ENCODE results near the gene LRCH3.

Gene LRCH3

DNA sequence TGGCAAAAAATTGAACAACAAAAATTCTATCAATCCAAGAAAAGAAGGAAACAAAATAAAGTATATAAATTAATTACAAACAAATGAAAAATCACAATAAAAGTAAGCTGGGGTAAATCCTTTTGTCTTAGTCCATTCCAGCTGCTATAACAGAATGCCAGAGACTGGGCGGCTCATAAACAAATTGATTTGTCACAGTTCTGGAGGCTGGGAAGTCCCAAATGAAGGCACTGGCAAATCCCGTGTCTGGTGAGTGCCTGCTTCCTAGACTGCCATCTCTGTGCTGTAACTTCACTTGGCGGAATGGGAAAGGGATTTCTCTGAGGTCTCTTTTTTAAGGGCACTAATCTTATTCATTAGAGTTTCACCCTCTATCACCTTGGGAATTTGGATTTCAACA lies 105.4 kb downstream of the LRCH3 start:
- Histone ChIP-seq H3K4me1 (ENCODE audit: control insufficient read depth, insufficient read depth, low read length) (no peaks in the 10 kb centered on the region), H3K4me3 (ENCODE audit: low read depth, low read length) (no peak overlapping the region), H3K9me3 (ENCODE audit: control insufficient read depth, insufficient read depth, low read depth, low read length) (no peaks in the 10 kb centered on the region), H3K36me3 (ENCODE audit: control insufficient read depth in 2 of 2, insufficient read depth in 1 of 2, low read length in 2 of 2) (no peaks in the 10 kb centered on the region), H3K27ac (ENCODE audit: extremely low read depth, low read depth, low read length) (no peak overlapping the region)
- CTCF ChIA-PET: interaction anchor here (0.9 kb wide), 1 partner anchor 9 kb away, joined by 3 read pairs; no protein-coding TSS in a partner anchor
- POLR2A ChIA-PET: no interaction called here
- TF ChIP-seq ZNF585B (tag by site-specific recombination; IDR thresholded peaks at IDR 0.05): no peak
- TF ChIP-seq, protein P1, sequence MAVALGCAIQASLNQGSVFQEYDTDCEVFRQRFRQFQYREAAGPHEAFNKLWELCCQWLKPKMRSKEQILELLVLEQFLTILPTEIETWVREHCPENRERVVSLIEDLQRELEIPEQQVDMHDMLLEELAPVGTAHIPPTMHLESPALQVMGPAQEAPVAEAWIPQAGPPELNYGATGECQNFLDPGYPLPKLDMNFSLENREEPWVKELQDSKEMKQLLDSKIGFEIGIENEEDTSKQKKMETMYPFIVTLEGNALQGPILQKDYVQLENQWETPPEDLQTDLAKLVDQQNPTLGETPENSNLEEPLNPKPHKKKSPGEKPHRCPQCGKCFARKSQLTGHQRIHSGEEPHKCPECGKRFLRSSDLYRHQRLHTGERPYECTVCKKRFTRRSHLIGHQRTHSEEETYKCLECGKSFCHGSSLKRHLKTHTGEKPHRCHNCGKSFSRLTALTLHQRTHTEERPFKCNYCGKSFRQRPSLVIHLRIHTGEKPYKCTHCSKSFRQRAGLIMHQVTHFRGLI (tag by site-specific recombination; IDR thresholded peaks at IDR 0.05): no peak
- TF ChIP-seq, protein P2, sequence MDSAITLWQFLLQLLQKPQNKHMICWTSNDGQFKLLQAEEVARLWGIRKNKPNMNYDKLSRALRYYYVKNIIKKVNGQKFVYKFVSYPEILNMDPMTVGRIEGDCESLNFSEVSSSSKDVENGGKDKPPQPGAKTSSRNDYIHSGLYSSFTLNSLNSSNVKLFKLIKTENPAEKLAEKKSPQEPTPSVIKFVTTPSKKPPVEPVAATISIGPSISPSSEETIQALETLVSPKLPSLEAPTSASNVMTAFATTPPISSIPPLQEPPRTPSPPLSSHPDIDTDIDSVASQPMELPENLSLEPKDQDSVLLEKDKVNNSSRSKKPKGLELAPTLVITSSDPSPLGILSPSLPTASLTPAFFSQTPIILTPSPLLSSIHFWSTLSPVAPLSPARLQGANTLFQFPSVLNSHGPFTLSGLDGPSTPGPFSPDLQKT (IDR thresholded peaks at IDR 0.05; ENCODE audit: borderline replicate concordance, low read depth, low read length): no peak
- no peak for TF ChIP-seq ZNF335 (tag by site-specific recombination; conservative IDR thresholded peaks at IDR 0.05)
- no peak for TF ChIP-seq ZNF175 (tag by site-specific recombination; IDR thresholded peaks at IDR 0.05)

DNA sequence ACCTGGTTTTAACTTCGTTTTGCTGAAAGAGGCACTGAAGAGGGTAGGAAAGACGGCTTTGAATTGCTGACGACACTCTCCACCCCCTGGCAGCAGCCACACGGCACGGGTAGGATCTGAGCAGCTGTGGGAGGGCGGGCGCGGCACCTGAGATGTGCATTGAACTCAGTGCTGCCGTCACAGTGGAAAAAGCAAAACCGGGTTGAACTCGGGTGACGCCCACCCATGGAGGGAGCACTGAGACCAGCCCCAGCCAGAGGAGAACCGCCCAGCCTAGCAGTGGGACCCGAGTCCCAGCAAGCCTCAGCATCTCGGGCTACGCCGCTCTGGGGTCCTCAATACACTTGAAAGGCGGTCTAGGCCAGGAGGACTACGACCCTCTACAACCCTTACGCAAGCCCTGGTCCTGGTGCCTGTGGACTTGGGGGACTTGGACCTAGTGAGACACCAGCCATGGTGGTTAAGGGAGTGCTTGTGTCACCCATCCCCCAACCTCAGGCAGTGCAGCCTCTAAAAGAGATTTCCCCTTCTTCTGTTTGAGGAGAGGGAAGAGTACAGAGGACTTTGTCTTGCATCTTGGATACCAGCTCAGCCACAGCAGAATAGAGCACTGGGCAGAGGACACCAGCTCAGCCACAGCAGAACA lies 108.9 kb downstream of the LRCH3 start:
- ChIA-PET CTCF (interaction anchor here (0.7 kb wide), 1 partner anchor 380 kb away, joined by 3 read pairs; no protein-coding TSS in a partner anchor), POLR2A (no interaction called here)
- Histone ChIP-seq H3K4me1 (ENCODE audit: control insufficient read depth, insufficient read depth, low read length) (no peaks in the 10 kb centered on the region), H3K9me3 (ENCODE audit: control insufficient read depth, insufficient read depth, low read depth, low read length) (no peaks in the 10 kb centered on the region), H3K4me3 (ENCODE audit: low read depth, low read length) (no peak overlapping the region), H3K27ac (ENCODE audit: extremely low read depth, low read depth, low read length) (no peak overlapping the region), H3K36me3 (ENCODE audit: control insufficient read depth in 2 of 2, insufficient read depth in 1 of 2, low read length in 2 of 2) (no peaks in the 10 kb centered on the region)
- TF ChIP-seq ZNF302 (tag by site-specific recombination; IDR thresholded peaks at IDR 0.05; ENCODE audit: low read depth): no peak
- no peak for TF ChIP-seq ZNF16 (tag by site-specific recombination; IDR thresholded peaks at IDR 0.05; ENCODE audit: low read depth)

DNA sequence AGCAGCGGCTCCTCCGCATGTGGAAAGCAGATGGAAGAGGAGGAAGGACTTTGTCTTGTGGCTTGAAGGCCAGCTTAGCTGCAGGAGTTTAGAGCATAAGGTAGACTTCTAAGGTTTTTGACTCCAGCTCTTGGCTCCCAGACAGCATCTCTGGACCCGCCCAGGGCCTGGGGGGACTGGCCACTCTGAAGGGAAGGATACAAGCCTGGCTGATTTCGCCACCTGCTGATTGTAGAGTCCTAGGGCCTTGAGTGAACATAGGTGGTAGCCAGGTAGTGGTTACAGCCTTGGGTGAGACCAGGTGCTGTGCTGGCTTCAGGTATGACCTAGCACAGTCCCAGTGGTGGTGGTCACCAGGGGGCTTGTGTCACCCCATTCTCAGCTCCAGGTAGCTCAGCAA lies 110.6 kb downstream of the LRCH3 start:
- CTCF ChIA-PET: interaction anchor here (0.7 kb wide), 1 partner anchor 164 kb away, joined by 3 read pairs; no protein-coding TSS in a partner anchor
- POLR2A ChIA-PET: no interaction called here
- no peaks in the 10 kb centered on the region for H3K4me1 ChIP-seq (ENCODE audit: control insufficient read depth, insufficient read depth, low read length)
- H3K4me3 ChIP-seq (ENCODE audit: low read depth, low read length): no peak overlapping the region
- no peaks in the 10 kb centered on the region for H3K9me3 ChIP-seq (ENCODE audit: control insufficient read depth, insufficient read depth, low read depth, low read length)
- no peak overlapping the region for H3K27ac ChIP-seq (ENCODE audit: extremely low read depth, low read depth, low read length)
- no peaks in the 10 kb centered on the region for H3K36me3 ChIP-seq (ENCODE audit: control insufficient read depth in 2 of 2, insufficient read depth in 1 of 2, low read length in 2 of 2)
- no peak for TF ChIP-seq KLF16 (tag by site-specific recombination; IDR thresholded peaks at IDR 0.05)
- no peak for TF ChIP-seq ZNF624 (tag by site-specific recombination; IDR thresholded peaks at IDR 0.05)
- no peak for TF ChIP-seq ZNF776 (tag by site-specific recombination; IDR thresholded peaks at IDR 0.05; ENCODE audit: borderline replicate concordance)
- TF ChIP-seq ZNF48 (tag by site-specific recombination; IDR thresholded peaks at IDR 0.05): no peak
- TF ChIP-seq ZNF555 (tag by site-specific recombination; conservative IDR thresholded peaks at IDR 0.05): no peak
- TF ChIP-seq, protein P3, sequence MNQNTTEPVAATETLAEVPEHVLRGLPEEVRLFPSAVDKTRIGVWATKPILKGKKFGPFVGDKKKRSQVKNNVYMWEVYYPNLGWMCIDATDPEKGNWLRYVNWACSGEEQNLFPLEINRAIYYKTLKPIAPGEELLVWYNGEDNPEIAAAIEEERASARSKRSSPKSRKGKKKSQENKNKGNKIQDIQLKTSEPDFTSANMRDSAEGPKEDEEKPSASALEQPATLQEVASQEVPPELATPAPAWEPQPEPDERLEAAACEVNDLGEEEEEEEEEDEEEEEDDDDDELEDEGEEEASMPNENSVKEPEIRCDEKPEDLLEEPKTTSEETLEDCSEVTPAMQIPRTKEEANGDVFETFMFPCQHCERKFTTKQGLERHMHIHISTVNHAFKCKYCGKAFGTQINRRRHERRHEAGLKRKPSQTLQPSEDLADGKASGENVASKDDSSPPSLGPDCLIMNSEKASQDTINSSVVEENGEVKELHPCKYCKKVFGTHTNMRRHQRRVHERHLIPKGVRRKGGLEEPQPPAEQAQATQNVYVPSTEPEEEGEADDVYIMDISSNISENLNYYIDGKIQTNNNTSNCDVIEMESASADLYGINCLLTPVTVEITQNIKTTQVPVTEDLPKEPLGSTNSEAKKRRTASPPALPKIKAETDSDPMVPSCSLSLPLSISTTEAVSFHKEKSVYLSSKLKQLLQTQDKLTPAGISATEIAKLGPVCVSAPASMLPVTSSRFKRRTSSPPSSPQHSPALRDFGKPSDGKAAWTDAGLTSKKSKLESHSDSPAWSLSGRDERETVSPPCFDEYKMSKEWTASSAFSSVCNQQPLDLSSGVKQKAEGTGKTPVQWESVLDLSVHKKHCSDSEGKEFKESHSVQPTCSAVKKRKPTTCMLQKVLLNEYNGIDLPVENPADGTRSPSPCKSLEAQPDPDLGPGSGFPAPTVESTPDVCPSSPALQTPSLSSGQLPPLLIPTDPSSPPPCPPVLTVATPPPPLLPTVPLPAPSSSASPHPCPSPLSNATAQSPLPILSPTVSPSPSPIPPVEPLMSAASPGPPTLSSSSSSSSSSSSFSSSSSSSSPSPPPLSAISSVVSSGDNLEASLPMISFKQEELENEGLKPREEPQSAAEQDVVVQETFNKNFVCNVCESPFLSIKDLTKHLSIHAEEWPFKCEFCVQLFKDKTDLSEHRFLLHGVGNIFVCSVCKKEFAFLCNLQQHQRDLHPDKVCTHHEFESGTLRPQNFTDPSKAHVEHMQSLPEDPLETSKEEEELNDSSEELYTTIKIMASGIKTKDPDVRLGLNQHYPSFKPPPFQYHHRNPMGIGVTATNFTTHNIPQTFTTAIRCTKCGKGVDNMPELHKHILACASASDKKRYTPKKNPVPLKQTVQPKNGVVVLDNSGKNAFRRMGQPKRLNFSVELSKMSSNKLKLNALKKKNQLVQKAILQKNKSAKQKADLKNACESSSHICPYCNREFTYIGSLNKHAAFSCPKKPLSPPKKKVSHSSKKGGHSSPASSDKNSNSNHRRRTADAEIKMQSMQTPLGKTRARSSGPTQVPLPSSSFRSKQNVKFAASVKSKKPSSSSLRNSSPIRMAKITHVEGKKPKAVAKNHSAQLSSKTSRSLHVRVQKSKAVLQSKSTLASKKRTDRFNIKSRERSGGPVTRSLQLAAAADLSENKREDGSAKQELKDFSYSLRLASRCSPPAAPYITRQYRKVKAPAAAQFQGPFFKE (tag by site-specific recombination; IDR thresholded peaks at IDR 0.05; ENCODE audit: borderline replicate concordance): no peak
- no peak for TF ChIP-seq ZBTB1 (tag by site-specific recombination; IDR thresholded peaks at IDR 0.05)
- no peak for TF ChIP-seq ZNF529 (tag by site-specific recombination; IDR thresholded peaks at IDR 0.05; ENCODE audit: insufficient replicate concordance)
- TF ChIP-seq, protein P4, sequence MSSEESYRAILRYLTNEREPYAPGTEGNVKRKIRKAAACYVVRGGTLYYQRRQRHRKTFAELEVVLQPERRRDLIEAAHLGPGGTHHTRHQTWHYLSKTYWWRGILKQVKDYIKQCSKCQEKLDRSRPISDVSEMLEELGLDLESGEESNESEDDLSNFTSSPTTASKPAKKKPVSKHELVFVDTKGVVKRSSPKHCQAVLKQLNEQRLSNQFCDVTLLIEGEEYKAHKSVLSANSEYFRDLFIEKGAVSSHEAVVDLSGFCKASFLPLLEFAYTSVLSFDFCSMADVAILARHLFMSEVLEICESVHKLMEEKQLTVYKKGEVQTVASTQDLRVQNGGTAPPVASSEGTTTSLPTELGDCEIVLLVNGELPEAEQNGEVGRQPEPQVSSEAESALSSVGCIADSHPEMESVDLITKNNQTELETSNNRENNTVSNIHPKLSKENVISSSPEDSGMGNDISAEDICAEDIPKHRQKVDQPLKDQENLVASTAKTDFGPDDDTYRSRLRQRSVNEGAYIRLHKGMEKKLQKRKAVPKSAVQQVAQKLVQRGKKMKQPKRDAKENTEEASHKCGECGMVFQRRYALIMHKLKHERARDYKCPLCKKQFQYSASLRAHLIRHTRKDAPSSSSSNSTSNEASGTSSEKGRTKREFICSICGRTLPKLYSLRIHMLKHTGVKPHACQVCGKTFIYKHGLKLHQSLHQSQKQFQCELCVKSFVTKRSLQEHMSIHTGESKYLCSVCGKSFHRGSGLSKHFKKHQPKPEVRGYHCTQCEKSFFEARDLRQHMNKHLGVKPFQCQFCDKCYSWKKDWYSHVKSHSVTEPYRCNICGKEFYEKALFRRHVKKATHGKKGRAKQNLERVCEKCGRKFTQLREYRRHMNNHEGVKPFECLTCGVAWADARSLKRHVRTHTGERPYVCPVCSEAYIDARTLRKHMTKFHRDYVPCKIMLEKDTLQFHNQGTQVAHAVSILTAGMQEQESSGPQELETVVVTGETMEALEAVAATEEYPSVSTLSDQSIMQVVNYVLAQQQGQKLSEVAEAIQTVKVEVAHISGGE (tag by site-specific recombination; conservative IDR thresholded peaks at IDR 0.05; ENCODE audit: low read depth): no peak
- TF ChIP-seq, protein P5, sequence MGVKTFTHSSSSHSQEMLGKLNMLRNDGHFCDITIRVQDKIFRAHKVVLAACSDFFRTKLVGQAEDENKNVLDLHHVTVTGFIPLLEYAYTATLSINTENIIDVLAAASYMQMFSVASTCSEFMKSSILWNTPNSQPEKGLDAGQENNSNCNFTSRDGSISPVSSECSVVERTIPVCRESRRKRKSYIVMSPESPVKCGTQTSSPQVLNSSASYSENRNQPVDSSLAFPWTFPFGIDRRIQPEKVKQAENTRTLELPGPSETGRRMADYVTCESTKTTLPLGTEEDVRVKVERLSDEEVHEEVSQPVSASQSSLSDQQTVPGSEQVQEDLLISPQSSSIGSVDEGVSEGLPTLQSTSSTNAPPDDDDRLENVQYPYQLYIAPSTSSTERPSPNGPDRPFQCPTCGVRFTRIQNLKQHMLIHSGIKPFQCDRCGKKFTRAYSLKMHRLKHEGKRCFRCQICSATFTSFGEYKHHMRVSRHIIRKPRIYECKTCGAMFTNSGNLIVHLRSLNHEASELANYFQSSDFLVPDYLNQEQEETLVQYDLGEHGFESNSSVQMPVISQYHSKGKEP (tag by site-specific recombination; IDR thresholded peaks at IDR 0.05): no peak

All from HEK293 (cell line).